Ectodermal cell (in vitro differentiated cells): ENCODE data around the gene PDHX. TPM values are rescaled to one million over a fixed set of nuclear protein-coding genes. Genes with fewer than 3 reads are reported as not detected.

ENCODE experiments used
- H3K27ac ChIP-seq: 2 replicates; pipeline ENCODE4 v1.7.0; 2013; ENCODE audit warnings: mild to moderate bottlenecking, low read depth, low read length; ENCODE audit not compliant: insufficient read depth, poor library complexity, severe bottlenecking
- H3K27me3 ChIP-seq: 2 replicates; pipeline ENCODE4 v1.7.0; 2013; ENCODE audit warnings: mild to moderate bottlenecking, low read length; ENCODE audit not compliant: insufficient read depth, control insufficient read depth, poor library complexity, severe bottlenecking
- H3K36me3 ChIP-seq: one replicate; pipeline ENCODE4 v1.7.0; 2013; ENCODE audit warnings: low read length; ENCODE audit not compliant: control insufficient read depth, insufficient read depth
- H3K4me1 ChIP-seq: one replicate; pipeline ENCODE4 v1.7.0; 2013; ENCODE audit warnings: low read length; ENCODE audit not compliant: control insufficient read depth, insufficient read depth
- H3K4me3 ChIP-seq: 2 replicates; pipeline ENCODE4 v1.7.0; 2013; ENCODE audit warnings: low read depth, low read length, control low read depth; ENCODE audit not compliant: insufficient read depth
- H3K9me3 ChIP-seq: 2 replicates; pipeline ENCODE4 v1.7.0; 2013; ENCODE audit warnings: mild to moderate bottlenecking, low read length, moderate library complexity; ENCODE audit not compliant: control insufficient read depth
- WGBS, 2 experiments: methylation state at CpG; one replicate each; pipeline ENCODE4 v1.1.7; 2013; ENCODE audit warnings: missing lambda C conversion rate in 2 of 2; 5-methylcytosine and 5-hydroxymethylcytosine counted together
- polyA plus RNA-seq, 4 experiments: library from polyadenylated mRNA; stranded (reverse); fragments of 50-300 nt; gene quantifications; one replicate each; pipeline ENCODE4 v1.2.3, GENCODE V29; 2013

The PDHX gene
- 23.4 TPM for polyA plus RNA-seq (2013, experiment 1 of 4)
- 22.2 TPM for polyA plus RNA-seq (2013, experiment 2 of 4)
- 21.2 TPM for polyA plus RNA-seq (2013, experiment 3 of 4)
- 23.7 TPM for polyA plus RNA-seq (2013, experiment 4 of 4)

- Histone ChIP-seq H3K4me1 (peaks cover 5% of the 10 kb centered on the region), H3K27me3 (no peaks in the 10 kb centered on the region), H3K9me3 (no peaks in the 10 kb centered on the region), H3K4me3 (peak within 1 kb of the TSS; percentile 85), H3K36me3 (no peaks in the 10 kb centered on the region), H3K27ac (peak within 1 kb of the TSS; percentile 93)
- WGBS, 2 experiments, result 0% methylated on average over 79 of the region's 79 CpGs
These were observed at the start of gene PDHX, which contains the start of gene APIP for GRCh38 chr11:34916015-34916842. Gene PDHX (plus strand): TSS chr11:34916618. CDS start chr11:34916656, 38 bp downstream. Gene APIP (minus strand): TSS chr11:34916379. CDS start chr11:34916284, 95 bp downstream.

- H3K27ac ChIP-seq, result no peak overlapping the region
- no peaks in the 10 kb centered on the region for H3K36me3 ChIP-seq
- no peaks in the 10 kb centered on the region for H3K27me3 ChIP-seq
- no peaks in the 10 kb centered on the region for H3K4me1 ChIP-seq
- no peak overlapping the region for H3K4me3 ChIP-seq
- H3K9me3 ChIP-seq, result no peaks in the 10 kb centered on the region
- 68 to 72% methylated on average over 3 of the region's 3 CpGs for WGBS, 2 experiments
These were observed 47.0 kb upstream of the PDHX start for GRCh38 chr11:34869425-34869824.

GRCh38 chr11:34870548-34871196 lies 45.7 kb upstream of the PDHX start:
- Histone ChIP-seq H3K4me3 (no peak overlapping the region), H3K9me3 (no peaks in the 10 kb centered on the region), H3K4me1 (no peaks in the 10 kb centered on the region), H3K36me3 (no peaks in the 10 kb centered on the region), H3K27ac (no peak overlapping the region), H3K27me3 (no peaks in the 10 kb centered on the region)
- 92 to 95% methylated on average over 4 of the region's 5 CpGs for WGBS, 2 experiments

- WGBS, 2 experiments, result 92 to 96% methylated on average over 3 to 4 of the region's 4 CpGs
- H3K36me3 ChIP-seq, result no peaks in the 10 kb centered on the region
- no peaks in the 10 kb centered on the region for H3K27me3 ChIP-seq
- H3K9me3 ChIP-seq, result no peaks in the 10 kb centered on the region
- H3K4me1 ChIP-seq, result no peaks in the 10 kb centered on the region
- no peak overlapping the region for H3K4me3 ChIP-seq
- no peak overlapping the region for H3K27ac ChIP-seq
These were observed 42.2 kb upstream of the PDHX start for GRCh38 chr11:34874202-34874601.

- no peaks in the 10 kb centered on the region for H3K36me3 ChIP-seq
- no peaks in the 10 kb centered on the region for H3K4me1 ChIP-seq
- no peaks in the 10 kb centered on the region for H3K27me3 ChIP-seq
- H3K4me3 ChIP-seq, result no peak overlapping the region
- no peak overlapping the region for H3K27ac ChIP-seq
- H3K9me3 ChIP-seq, result no peaks in the 10 kb centered on the region
- 90 to 92% methylated on average over 1 of the region's 3 CpGs for WGBS, 2 experiments
These were observed 38.9 kb upstream of the PDHX start for GRCh38 chr11:34877375-34877975.

- Histone ChIP-seq H3K4me3 (no peak overlapping the region), H3K4me1 (no peaks in the 10 kb centered on the region), H3K36me3 (no peaks in the 10 kb centered on the region), H3K9me3 (no peaks in the 10 kb centered on the region), H3K27me3 (no peaks in the 10 kb centered on the region), H3K27ac (no peak overlapping the region)
- WGBS, 2 experiments, result 98 to 100% methylated on average over 3 of the region's 3 CpGs
These were observed 34.5 kb upstream of the PDHX start for GRCh38 chr11:34881900-34882299.

GRCh38 chr11:34886609-34887008 lies 29.8 kb upstream of the PDHX start:
- Histone ChIP-seq H3K4me3 (no peak overlapping the region), H3K9me3 (no peaks in the 10 kb centered on the region), H3K4me1 (no peaks in the 10 kb centered on the region), H3K27me3 (no peaks in the 10 kb centered on the region), H3K27ac (no peak overlapping the region), H3K36me3 (no peaks in the 10 kb centered on the region)
- WGBS, 2 experiments, result 95 to 96% methylated on average over 1 to 2 of the region's 2 CpGs

- Histone ChIP-seq H3K27ac (no peak overlapping the region), H3K36me3 (no peaks in the 10 kb centered on the region), H3K4me1 (no peaks in the 10 kb centered on the region), H3K27me3 (no peaks in the 10 kb centered on the region), H3K9me3 (no peaks in the 10 kb centered on the region), H3K4me3 (no peak overlapping the region)
- 89 to 92% methylated on average over 1 of the region's 1 CpG for WGBS, 2 experiments
These were observed 29.2 kb upstream of the PDHX start for GRCh38 chr11:34887260-34887659.

- 80 to 100% methylated on average over 1 of the region's 2 CpGs for WGBS, 2 experiments
These were observed 26.3 kb upstream of the PDHX start for GRCh38 chr11:34890089-34890488.

GRCh38 chr11:34890812-34891211 lies 25.6 kb upstream of the PDHX start:
- Histone ChIP-seq H3K27ac (no peak overlapping the region), H3K4me3 (no peak overlapping the region), H3K9me3 (no peaks in the 10 kb centered on the region), H3K4me1 (no peaks in the 10 kb centered on the region), H3K36me3 (no peaks in the 10 kb centered on the region), H3K27me3 (no peaks in the 10 kb centered on the region)
- WGBS, 2 experiments, result 100% methylated on average over 1 of the region's 1 CpG; no CpG with 5 or more reads in 1 of the 2 experiments

More at GRCh38 chr11:34890089-34890488, 26.3 kb upstream of the PDHX start:
- Histone ChIP-seq H3K36me3 (no peaks in the 10 kb centered on the region), H3K9me3 (no peaks in the 10 kb centered on the region), H3K27me3 (no peaks in the 10 kb centered on the region), H3K4me1 (no peaks in the 10 kb centered on the region), H3K27ac (no peak overlapping the region), H3K4me3 (no peak overlapping the region)
